Glutamatergic neuron (in vitro differentiated cells): ENCODE data around the gene CAMK1D. TPM values are rescaled to one million over a fixed set of nuclear protein-coding genes. Genes with fewer than 3 reads are reported as not detected.
A peak's percentile ranks its signal among the peaks of the same experiment; 100 is the strongest.
"Not testable (repeated sequence)": the region's sequence is repeated elsewhere in the genome, so short reads cannot be mapped to it uniquely, and the experiment has no call there.

ENCODE experiments used
- DNase-seq: peaks from one replicate; pipeline ENCODE4 v3.0.0; 2022
- H3K27ac Mint-ChIP-seq: one replicate; pipeline ENCODE4 v1.8.0; 2020; ENCODE audit warnings: mild to moderate bottlenecking, mixed read lengths, inconsistent platforms; ENCODE audit not compliant: unreplicated experiment
- H3K27me3 Mint-ChIP-seq: one replicate; pipeline ENCODE4 v1.8.0; 2020; ENCODE audit warnings: mild to moderate bottlenecking, moderate library complexity, mixed read lengths, inconsistent platforms; ENCODE audit not compliant: unreplicated experiment
- H3K36me3 Mint-ChIP-seq: one replicate; pipeline ENCODE4 v1.8.0; 2020; ENCODE audit warnings: mild to moderate bottlenecking, mixed read lengths, inconsistent platforms; ENCODE audit not compliant: unreplicated experiment
- H3K4me1 Mint-ChIP-seq: one replicate; pipeline ENCODE4 v1.8.0; 2020; ENCODE audit warnings: mild to moderate bottlenecking, low read depth, mixed read lengths, inconsistent platforms; ENCODE audit not compliant: unreplicated experiment
- H3K4me3 Mint-ChIP-seq: one replicate; pipeline ENCODE4 v1.8.0; 2020; ENCODE audit warnings: mild to moderate bottlenecking, mixed read lengths, inconsistent platforms; ENCODE audit not compliant: unreplicated experiment
- H3K9me3 Mint-ChIP-seq: one replicate; pipeline ENCODE4 v1.8.0; 2020; ENCODE audit warnings: mild to moderate bottlenecking, moderate library complexity, mixed read lengths, inconsistent platforms; ENCODE audit not compliant: unreplicated experiment
- CTCF ChIP-seq: fragments of 200-600 bp; sonication (generic); IDR thresholded peaks from one replicate; pipeline ENCODE4 v1.5.0; 2021; ENCODE audit not compliant: partially characterized antibody, unreplicated experiment
- total RNA-seq: library from RNA; stranded (reverse); fragmentation: NEBNext Ultra II Directional; extraction: Animal tissue kit (Norgen Biotek cat#: 25700); gene quantifications from one replicate; pipeline ENCODE4 v1.2.1, GENCODE V29; 2021; ENCODE audit not compliant: unreplicated experiment

Gene CAMK1D
- total RNA-seq, 1 donor from 2014 or later: 29.8 TPM

DNA sequence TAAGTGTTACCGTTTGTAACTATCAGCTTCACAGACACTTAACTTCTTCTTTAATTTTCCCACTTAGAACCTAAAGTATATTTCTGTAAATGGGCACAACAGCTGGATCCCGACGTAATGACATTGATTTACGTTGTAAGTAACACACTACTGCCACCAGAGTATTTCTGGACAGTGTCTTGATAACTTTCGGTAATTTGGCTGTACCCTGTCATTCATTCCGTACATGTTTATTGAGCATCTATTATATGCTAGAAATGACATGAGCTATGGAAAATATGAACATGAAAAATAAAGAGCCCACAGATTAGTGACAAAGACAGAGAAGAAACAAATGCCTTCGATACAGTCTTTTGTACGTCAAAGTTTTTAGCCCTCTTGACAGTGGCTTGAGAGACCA, 360.8 kb downstream of the CAMK1D start:
- H3K4me3 Mint-ChIP-seq: no peak overlapping the region
- H3K27ac Mint-ChIP-seq: no peak overlapping the region
- no peak for DNase-seq
- TF ChIP-seq CTCF: no peak
- H3K36me3 Mint-ChIP-seq: no peaks in the 10 kb centered on the region
- H3K9me3 Mint-ChIP-seq: peaks cover 4% of the 10 kb centered on the region
- H3K27me3 Mint-ChIP-seq: no peaks in the 10 kb centered on the region
- H3K4me1 Mint-ChIP-seq: peaks cover 29% of the 10 kb centered on the region

GRCh38 chr10:12710594-12711349, 361.4 kb downstream of the CAMK1D start:
- peak; percentile 86 for DNase-seq
- Mint-ChIP-seq H3K4me1 (peaks cover 29% of the 10 kb centered on the region), H3K36me3 (no peaks in the 10 kb centered on the region), H3K27me3 (no peaks in the 10 kb centered on the region), H3K4me3 (no peak overlapping the region), H3K9me3 (peaks cover 4% of the 10 kb centered on the region), H3K27ac (peak overlapping the region; percentile 71)
- peak; percentile 84 for TF ChIP-seq CTCF

DNA sequence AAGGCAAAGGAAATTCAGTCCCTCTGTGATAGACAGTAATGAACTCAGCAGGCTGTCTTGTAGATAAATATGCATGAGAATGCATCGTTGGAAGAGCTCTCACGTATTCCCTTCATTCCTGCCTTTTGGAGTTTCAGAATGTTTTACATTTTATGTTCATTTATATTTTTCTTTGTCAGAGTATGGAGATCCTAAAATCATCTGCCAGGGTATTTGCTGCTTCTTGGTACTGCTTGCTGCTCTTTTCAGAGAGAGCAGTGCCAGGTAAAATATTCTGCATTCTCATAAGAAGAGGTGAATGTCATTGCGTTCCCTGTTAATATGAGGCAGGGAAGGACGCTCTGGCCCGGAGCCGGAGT, 362.0 kb downstream of the CAMK1D start:
- Mint-ChIP-seq H3K27me3 (no peaks in the 10 kb centered on the region), H3K9me3 (peaks cover 4% of the 10 kb centered on the region), H3K4me1 (peaks cover 29% of the 10 kb centered on the region), H3K27ac (peak overlapping the region; percentile 71), H3K4me3 (no peak overlapping the region), H3K36me3 (no peaks in the 10 kb centered on the region)
- peak; percentile 41 for TF ChIP-seq CTCF
- no peak for DNase-seq

DNA sequence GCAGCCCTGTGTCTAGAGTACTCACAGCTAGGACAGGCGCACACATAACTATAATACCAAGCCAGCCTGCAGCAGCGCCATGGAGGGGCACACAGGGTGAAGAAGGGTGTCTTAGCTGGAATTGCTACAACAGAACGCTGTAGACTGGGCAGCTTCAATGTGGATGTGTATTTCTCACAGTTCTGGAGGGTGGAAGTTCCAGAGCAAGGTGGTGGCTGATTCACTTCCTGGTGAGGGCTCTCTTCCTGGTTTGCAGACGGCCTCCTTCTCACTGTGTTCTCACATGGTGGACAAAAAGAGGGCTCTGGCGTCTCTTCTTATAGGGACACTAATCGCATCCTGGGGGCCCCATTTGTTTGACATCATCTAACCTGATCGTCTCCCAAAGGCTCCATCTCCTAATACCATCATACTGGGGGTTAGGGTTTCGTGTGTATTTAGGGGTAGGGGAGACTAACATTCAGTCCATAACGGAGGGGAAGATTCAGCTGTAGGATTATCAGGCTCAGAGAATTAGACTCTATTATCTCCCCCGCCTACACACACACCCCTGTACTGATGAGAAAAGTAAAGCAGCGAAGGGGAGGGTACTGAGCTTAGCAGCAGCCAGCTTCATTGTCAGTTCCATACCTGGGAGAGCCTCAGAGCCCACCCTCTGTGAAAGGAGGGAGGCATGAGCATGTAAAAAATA, 363.1 kb downstream of the CAMK1D start:
- Mint-ChIP-seq H3K4me3 (no peak overlapping the region), H3K36me3 (no peaks in the 10 kb centered on the region), H3K27me3 (no peaks in the 10 kb centered on the region), H3K4me1 (peaks cover 25% of the 10 kb centered on the region), H3K27ac (no peak overlapping the region), H3K9me3 (peaks cover 4% of the 10 kb centered on the region)
- no peak for TF ChIP-seq CTCF
- no peak for DNase-seq

- not testable (repeated sequence) for DNase-seq, H3K27ac Mint-ChIP-seq, H3K4me3 Mint-ChIP-seq, H3K9me3 Mint-ChIP-seq, H3K27me3 Mint-ChIP-seq, H3K36me3 Mint-ChIP-seq
- H3K4me1 Mint-ChIP-seq: peaks cover 24% of the 10 kb centered on the region
Observed at GRCh38 chr10:12712984-12713316, 363.6 kb downstream of the CAMK1D start.
